Mucosa of descending colon (tissue), 3 donors: ENCODE results near the gene PTK6. TPM values are rescaled to one million over a fixed set of nuclear protein-coding genes. Genes with fewer than 3 reads are reported as not detected.

Experiments
- ATAC-seq: fragments of 200-7000 bp; cut with Tn5 transposase; one replicate; pipeline ENCODE4 v1.9.1; 2020; ENCODE audit warnings: mild to moderate bottlenecking, moderate library complexity
- DNase-seq, 3 donors: peaks; one replicate each; pipeline ENCODE4 v3.0.0-alpha.2; 2020
- H3K36me3 ChIP-seq: fragments of 200-600 bp; one replicate; pipeline ENCODE4 v1.8.0; 2021; ENCODE audit warnings: low read depth, mild to moderate bottlenecking
- H3K4me1 ChIP-seq: fragments of 200-600 bp; one replicate; pipeline ENCODE4 v1.8.0; 2021; ENCODE audit warnings: low read depth, mild to moderate bottlenecking
- H3K4me3 ChIP-seq: fragments of 200-600 bp; one replicate; pipeline ENCODE4 v1.8.0; 2021; ENCODE audit warnings: mild to moderate bottlenecking
- H3K9me3 ChIP-seq: fragments of 200-600 bp; one replicate; pipeline ENCODE4 v1.8.0; 2021; ENCODE audit warnings: mild to moderate bottlenecking
- CTCF ChIP-seq: fragments of 200-600 bp; IDR thresholded peaks from one replicate; pipeline ENCODE4 v1.8.0; 2022; ENCODE audit warnings: antibody characterized with exemption, mild to moderate bottlenecking
- intact Hi-C, 2 donors: fragments of 100-400 bp; cut with DNase I in 1 of 2; cut with micrococcal nuclease in 1 of 2; formaldehyde crosslinking; loops; one replicate each; pipeline versions ENCODE4 v1.11.0 to v1.11.1; 2022; cut with DNase I, micrococcal nuclease
- total RNA-seq, 3 donors: library from RNA; stranded (reverse); fragmentation: NEBNext Ultra II Directional in 2 of 3; extraction: Animal tissue kit (Norgen Biotek cat#: 25700) in 2 of 3; gene quantifications; one replicate each; pipeline versions ENCODE4 v1.2.1 to v1.2.4, GENCODE V29; 2021 to 2023
- donor health status: DM: no; HTN: no; CAD: no; lungs with moderate emphysema.
- donor health status: DM: no; HTN: no; CAD: no.
- donor health status: DM: no; HTN: yes; CAD: no.

PTK6 gene
- total RNA-seq, 3 donors from 2014 or later: 39.5 to 91.7 (median 87.1) TPM

DNA sequence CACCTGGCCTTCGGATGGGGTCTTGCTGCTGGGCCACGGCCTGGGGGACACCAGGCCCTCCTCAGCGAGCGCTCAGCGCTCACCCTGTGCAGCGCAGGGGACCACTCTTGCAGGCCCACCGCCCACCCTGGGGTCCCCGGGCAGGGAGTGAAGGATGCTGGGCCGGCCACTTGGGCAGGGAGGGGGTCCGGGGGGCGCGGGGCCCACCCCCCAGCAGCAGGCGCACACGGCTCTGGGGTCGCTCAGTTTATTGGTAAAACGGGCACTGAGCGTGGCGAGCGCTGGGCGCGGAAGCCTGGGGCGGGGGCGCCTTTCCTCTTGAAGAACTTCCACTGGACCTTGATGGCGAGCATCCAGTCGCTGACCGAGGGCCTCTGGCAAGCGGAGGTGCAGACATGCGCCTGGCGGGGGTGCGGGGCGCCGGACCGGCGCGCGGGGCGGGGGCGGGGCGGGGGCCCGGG, 49.4 kb downstream of the PTK6 start:
- Histone ChIP-seq H3K4me1 (no peaks in the 10 kb centered on the region), H3K9me3 (no peaks in the 10 kb centered on the region), H3K36me3 (no peaks in the 10 kb centered on the region), H3K4me3 (no peak overlapping the region)
- intact Hi-C loops: no loop called here
- ATAC-seq: no peak
- DNase-seq: no peak
- TF ChIP-seq CTCF: no peak

DNA sequence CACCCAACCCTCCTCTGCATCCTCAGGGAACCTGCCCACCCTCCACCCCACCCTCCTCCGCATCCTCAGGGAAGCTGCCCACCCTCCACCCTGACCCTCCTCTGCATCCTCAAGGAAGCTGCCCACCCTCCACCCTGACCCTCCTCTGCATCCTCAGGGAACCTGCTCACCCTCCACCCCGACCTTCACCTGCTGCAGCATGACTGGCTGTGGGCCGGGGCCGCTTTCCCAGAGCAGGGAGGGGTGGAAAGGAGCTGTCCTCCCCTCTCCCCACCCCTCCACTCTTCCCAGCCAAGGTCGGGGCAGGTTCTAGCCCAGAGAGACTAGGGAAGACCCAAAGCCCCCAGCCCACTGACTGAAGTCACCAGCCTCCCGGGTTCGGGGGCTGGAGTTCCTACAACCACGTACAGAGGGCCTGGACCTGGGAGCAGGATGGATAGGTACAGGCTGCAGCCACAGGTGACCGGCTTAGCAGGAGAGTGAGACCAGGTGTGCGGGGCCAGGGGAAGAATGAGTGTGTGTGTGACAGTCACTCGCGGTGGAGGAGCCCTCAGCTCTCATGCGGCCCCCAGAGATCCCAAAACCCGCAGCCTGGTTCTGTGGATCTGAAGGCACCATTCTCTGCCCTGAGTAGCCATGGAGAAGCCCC, 49.9 kb downstream of the PTK6 start:
- ATAC-seq (no peak), DNase-seq (no peak)
- H3K4me3 ChIP-seq: no peak overlapping the region
- H3K9me3 ChIP-seq: no peaks in the 10 kb centered on the region
- TF ChIP-seq CTCF: no peak
- intact Hi-C loops: no loop called here
- no peaks in the 10 kb centered on the region for H3K36me3 ChIP-seq
- H3K4me1 ChIP-seq: no peaks in the 10 kb centered on the region

GRCh38 chr20:63486300-63486855, 50.8 kb downstream of the PTK6 start:
- intact Hi-C loops: no loop called here
- Histone ChIP-seq H3K4me3 (no peak overlapping the region), H3K4me1 (no peaks in the 10 kb centered on the region), H3K36me3 (no peaks in the 10 kb centered on the region), H3K9me3 (no peaks in the 10 kb centered on the region)
- DNase-seq: no peak
- ATAC-seq: no peak
- no peak for TF ChIP-seq CTCF

- DNase-seq (no peak), ATAC-seq (no peak)
- no peaks in the 10 kb centered on the region for H3K9me3 ChIP-seq
- no peak for TF ChIP-seq CTCF
- no peaks in the 10 kb centered on the region for H3K4me1 ChIP-seq
- intact Hi-C loops: no loop called here
- no peak overlapping the region for H3K4me3 ChIP-seq
- no peaks in the 10 kb centered on the region for H3K36me3 ChIP-seq
These were observed 52.3 kb downstream of the PTK6 start for GRCh38 chr20:63484651-63485403.

- no peaks in the 10 kb centered on the region for H3K4me1 ChIP-seq
- no peak for DNase-seq
- H3K36me3 ChIP-seq: no peaks in the 10 kb centered on the region
- intact Hi-C loops: no loop called here
- H3K9me3 ChIP-seq: no peaks in the 10 kb centered on the region
- H3K4me3 ChIP-seq: no peak overlapping the region
- ATAC-seq: no peak
- TF ChIP-seq CTCF: no peak
These were observed 52.9 kb downstream of the PTK6 start for GRCh38 chr20:63484236-63484635.
